HG03025 (cell line): ENCODE data around the gene CYB561.

Experiments used
- ATAC-seq: cut with Tn5 transposase; IDR thresholded peaks from one replicate; pipeline ENCODE4 v1.9.1; 2021; ENCODE audit warnings: mild to moderate bottlenecking, moderate library complexity; ENCODE audit not compliant: unreplicated experiment, low FRiP score

CYB561 gene

GRCh38 chr17:63452046-63452961 is 6.2 kb upstream of the CYB561 start:
- ATAC-seq: no peak

- ATAC-seq: no peak
Measured at GRCh38 chr17:63451150-63451549, 5.0 kb upstream of the CYB561 start.

- no peak for ATAC-seq
Measured at GRCh38 chr17:63450551-63450950, 4.4 kb upstream of the CYB561 start.

GRCh38 chr17:63448655-63449054 is 2.5 kb upstream of the CYB561 start:
- no peak for ATAC-seq

GRCh38 chr17:63447471-63448009 is 1.4 kb upstream of the CYB561 start:
- no peak for ATAC-seq

GRCh38 chr17:63446753-63447470 is 806 bp upstream of the CYB561 start:
- ATAC-seq: peak; percentile 15

GRCh38 chr17:63445571-63445953 is 544 bp downstream of the CYB561 start:
- peak; percentile 24 for ATAC-seq

- no peak for ATAC-seq
Measured at GRCh38 chr17:63445065-63445464, 1.0 kb downstream of the CYB561 start.

- ATAC-seq: no peak
Measured at GRCh38 chr17:63444457-63444856, 1.6 kb downstream of the CYB561 start.

- no peak for ATAC-seq
Measured at GRCh38 chr17:63443053-63443452, 3.1 kb downstream of the CYB561 start.

- no peak for ATAC-seq
Measured at GRCh38 chr17:63442549-63443035, 3.5 kb downstream of the CYB561 start.

- ATAC-seq: no peak
Measured at GRCh38 chr17:63442074-63442473, 4.0 kb downstream of the CYB561 start.

- ATAC-seq: no peak
Measured at GRCh38 chr17:63441654-63442053, 4.5 kb downstream of the CYB561 start.

GRCh38 chr17:63440770-63441335 is 5.3 kb downstream of the CYB561 start:
- no peak for ATAC-seq

GRCh38 chr17:63440127-63440769 is 5.9 kb downstream of the CYB561 start:
- no peak for ATAC-seq

GRCh38 chr17:63439687-63440086 is 6.4 kb downstream of the CYB561 start:
- ATAC-seq: no peak

- ATAC-seq: no peak
Measured at GRCh38 chr17:63438092-63439051, 7.7 kb downstream of the CYB561 start.

GRCh38 chr17:63437287-63438091 is 8.6 kb downstream of the CYB561 start:
- ATAC-seq: no peak
